ENCODE measurements around the gene DPP6.

The DPP6 gene

DNA sequence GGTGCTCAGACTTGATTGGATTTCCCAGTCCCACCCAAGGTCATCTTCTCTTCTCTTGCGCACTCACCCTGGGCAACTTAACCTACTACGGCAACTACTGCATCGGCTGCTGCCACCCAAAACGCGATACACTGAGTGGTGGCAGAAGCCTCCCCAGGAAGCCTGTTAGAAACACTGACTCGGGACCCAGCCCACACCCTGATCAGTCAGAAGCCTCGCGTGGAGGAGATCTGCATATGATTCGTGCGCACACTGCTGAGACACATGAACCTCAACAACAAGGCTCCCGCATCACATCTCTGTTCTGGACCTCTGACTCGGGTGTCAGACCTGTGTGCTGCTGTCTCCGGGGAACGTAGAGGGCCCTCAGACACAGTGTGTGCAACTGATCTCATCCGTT is 531.3 kb downstream of the DPP6 start:
- no peak for DNase-seq (ENCODE audit: low read depth in 2 of 2, low spot score in 1 of 2)

GRCh38 chr7:154584352-154585252 is 532.4 kb downstream of the DPP6 start:
- no peak for DNase-seq (ENCODE audit: low read depth in 2 of 2, low spot score in 1 of 2)

DNA sequence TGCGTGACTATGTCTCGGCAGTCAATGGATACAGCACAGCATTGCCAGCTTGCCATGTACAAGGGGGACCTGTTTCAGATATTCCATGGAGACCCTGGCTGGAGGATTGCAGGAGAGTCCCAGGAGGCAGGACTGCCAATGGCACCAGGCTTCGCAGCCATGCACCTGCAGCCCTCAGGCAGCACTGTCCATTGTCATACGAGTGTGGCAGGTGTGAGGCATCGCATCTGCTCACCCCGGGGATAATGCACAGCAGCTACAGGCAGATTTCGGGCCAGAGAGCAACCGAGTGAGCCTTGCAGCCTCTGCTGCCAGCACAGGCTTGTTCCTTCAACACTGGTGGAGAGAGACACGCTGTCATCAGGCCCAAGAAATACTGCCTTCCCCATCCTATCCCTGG is 535.6 kb downstream of the DPP6 start:
- no peak for DNase-seq (ENCODE audit: low read depth in 2 of 2, low spot score in 1 of 2)

- DNase-seq (ENCODE audit: low read depth in 2 of 2, low spot score in 1 of 2) = no peak
These were observed 539.3 kb downstream of the DPP6 start for GRCh38 chr7:154591544-154591943.

DNA sequence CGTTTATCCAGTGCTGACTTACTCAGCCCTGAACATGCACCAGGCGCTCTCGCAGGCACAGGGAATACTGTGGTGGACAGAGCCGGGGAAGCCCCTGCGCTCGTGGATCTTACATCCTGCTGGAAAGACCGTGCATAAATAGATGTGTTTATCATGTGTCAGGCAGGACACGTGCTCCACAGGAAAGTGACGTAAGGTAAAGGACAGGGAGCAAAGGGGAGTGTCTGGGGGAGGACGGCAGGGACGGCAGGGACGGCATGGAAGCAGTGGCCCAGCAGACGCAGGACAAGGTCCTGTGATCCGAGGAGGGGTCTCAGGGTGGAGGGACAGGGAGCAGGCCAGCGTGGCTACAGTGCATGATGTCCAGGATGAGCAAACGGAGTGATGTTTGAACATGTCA is 540.2 kb downstream of the DPP6 start:
- no peak for DNase-seq (ENCODE audit: low read depth in 2 of 2, low spot score in 1 of 2)

DNA sequence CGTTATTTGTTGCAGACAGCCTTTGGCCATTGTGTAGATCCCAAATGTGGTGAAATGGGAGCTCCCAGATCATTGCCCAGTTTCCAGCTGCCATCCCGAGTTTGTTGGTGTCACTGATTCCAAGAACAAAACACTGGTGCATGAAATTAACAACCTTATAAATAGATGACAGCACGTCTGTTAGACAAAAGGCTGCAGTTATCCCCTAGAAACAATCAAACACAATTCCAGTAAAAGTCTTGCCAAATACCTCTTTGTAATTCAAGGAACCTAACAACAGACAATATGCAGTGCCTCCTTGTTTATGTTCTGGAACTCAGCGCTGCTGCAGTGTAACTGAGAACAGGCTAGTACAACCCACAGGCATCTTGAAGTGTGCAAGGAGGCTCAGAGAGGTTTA is 546.2 kb downstream of the DPP6 start:
- DNase-seq (ENCODE audit: low read depth in 2 of 2, low spot score in 1 of 2) = no peak

- no peak for DNase-seq (ENCODE audit: low read depth in 2 of 2, low spot score in 1 of 2)
These were observed 546.7 kb downstream of the DPP6 start for GRCh38 chr7:154598864-154599263.

DNA sequence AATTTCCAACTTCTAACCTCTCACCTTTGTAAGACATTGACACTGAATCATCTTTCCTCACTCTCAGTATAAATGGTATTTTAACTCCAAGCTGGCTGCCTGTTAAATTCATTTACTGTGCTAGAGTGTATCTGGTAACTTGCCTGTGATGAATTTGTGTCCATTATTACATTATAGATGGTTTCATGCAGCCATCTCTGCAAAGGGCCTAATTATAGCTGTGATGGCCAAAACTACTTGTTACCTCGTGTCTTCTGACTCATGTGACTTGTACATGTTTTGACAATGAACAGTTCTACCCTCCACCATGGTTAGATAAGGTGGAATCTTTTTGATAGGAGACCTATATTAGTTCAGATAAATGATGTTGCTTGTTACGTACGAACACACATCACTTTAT is 558.7 kb downstream of the DPP6 start:
- DNase-seq (ENCODE audit: low read depth in 2 of 2, low spot score in 1 of 2) = no peak

- no peak for DNase-seq (ENCODE audit: low read depth in 2 of 2, low spot score in 1 of 2)
These were observed 561.6 kb downstream of the DPP6 start for GRCh38 chr7:154613811-154614210.

DNA sequence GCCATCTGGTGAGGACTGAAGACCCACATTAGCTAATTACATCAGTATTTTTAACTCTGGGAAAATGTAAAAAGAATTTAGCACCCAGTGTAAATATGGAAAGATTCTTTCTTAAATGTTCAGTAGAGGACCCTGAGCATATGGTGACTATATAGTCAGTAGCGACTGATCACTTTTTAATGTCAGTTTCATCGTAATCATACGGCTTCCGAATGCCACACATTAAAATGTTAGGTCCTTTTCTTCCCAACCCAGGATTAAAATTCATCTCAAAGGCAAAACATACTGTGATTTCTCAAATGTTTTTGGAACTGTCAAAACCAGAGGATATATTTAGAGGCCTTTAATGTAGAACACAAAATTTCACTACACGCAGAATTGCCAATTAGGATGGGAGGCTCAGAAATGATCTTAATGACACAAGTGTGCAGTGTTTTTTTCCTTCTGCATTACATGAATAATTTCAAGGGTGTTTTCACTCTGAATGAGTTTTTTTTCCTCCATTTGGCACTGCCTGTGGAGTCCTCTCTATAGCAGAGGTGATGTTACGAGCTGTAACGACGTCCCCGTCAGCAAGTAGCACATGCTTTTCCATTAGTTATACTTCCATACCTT is 568.0 kb downstream of the DPP6 start:
- no peak for DNase-seq (ENCODE audit: low read depth in 2 of 2, low spot score in 1 of 2)

- no peak for DNase-seq (ENCODE audit: low read depth in 2 of 2, low spot score in 1 of 2)
These were observed 571.2 kb downstream of the DPP6 start for GRCh38 chr7:154623399-154623798.

DNA sequence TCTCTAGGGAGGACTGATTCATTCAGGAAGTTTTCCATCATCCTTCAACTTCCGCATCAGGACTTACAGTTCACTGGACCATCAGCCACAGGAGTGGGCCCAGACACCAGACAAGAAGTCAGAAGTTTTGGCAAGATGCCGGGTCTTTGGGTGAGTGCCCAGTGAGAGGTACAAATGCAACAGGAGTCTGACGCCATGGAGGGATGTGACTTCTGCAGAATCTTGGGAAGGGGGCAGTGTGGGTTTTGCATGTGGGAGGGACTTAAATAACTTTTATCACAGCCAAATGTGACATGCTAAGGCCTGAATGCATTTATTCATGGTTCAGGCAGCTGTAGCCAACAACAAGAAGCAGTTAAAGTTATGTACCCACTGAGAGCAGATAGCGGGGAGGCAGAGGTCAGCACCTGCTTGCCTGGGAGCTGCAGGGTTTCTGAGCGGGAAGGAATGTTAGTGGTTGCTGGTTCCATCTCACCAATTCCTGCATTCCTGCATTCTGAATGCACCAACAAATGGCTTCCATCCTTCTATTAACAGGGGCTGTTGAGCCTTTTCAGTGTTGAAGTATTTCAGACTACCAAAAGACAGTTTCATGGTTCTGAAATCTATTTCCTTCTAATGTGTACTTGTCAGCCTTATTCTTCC is 575.6 kb downstream of the DPP6 start:
- DNase-seq (ENCODE audit: low read depth in 2 of 2, low spot score in 1 of 2) = no peak

- no peak for DNase-seq (ENCODE audit: low read depth in 2 of 2, low spot score in 1 of 2)
These were observed 576.4 kb downstream of the DPP6 start for GRCh38 chr7:154628556-154628955.

DNA sequence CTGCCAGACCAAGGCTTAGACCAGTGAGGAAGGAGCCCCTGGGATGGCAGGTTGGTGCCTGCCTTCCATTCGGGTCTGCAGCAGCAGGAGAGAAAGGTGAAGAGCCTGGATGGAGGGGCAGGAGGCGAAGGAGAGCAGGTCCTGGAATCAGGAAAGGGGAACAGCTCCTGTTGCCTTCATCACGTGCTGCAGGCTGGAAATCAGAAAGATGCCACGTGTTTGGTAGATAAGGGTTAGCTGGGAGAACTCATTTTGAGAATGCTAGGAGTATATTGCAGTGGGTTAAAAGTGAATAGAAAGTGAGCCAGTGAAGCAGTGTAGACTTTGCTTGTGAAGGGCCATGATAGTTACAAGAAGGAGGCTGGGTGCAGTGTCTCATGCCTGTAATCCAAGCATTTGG is 579.0 kb downstream of the DPP6 start:
- no peak for DNase-seq (ENCODE audit: low read depth in 2 of 2, low spot score in 1 of 2)

GRCh38 chr7:154633641-154634040 is 581.4 kb downstream of the DPP6 start:
- no peak for DNase-seq (ENCODE audit: low read depth in 2 of 2, low spot score in 1 of 2)

DNA sequence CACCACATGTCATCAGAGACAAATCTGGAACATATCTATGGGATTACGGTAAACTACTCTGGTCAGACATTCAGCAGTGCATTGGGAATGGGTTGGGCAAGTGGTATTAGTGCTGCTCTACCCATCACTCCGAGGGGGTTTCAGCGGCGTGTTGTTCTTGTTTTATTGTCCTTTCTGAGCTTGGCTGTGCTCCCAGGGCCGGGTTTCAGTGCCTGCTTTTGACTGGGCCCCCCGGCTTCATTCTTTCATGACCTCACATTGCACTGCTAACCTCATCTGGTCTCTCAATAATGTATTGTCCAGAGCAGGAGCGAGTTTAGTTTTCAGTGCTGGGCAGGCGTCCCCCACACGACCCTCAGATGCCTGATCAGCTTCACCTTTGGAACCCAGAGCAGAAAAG is 586.1 kb downstream of the DPP6 start:
- DNase-seq (ENCODE audit: low read depth in 2 of 2, low spot score in 1 of 2) = no peak

DNA sequence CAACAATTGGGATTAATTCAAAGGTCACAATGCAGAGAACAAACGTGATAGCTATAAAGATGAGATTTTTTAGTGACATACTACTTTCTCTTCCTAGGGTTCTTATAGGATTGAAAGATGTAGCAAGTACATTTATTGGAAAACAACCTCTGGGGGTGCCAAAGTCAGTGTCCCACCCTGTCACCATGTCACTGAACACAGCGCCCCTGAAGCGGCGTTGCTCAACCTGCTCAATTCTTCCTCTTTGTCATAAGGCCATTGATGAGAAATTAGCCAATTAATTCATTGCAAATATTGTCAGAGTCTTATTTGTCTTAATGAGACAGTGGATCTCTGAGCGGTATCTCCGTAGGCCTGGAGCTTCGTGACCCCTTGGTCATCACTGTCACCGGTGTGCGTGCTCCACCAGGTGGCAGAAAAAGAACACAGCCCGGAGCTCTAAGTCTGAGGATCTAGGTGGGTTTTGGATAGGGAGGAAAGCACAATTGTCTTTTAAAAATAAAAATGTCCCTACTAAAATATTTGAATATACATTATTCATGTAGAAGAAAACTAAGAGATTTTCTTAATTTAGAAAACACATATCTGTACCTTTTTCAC is 588.2 kb downstream of the DPP6 start:
- DNase-seq (ENCODE audit: low read depth in 2 of 2, low spot score in 1 of 2) = no peak

- DNase-seq (ENCODE audit: low read depth in 2 of 2, low spot score in 1 of 2) = no peak
These were observed 588.7 kb downstream of the DPP6 start for GRCh38 chr7:154640917-154641316.

- no peak for DNase-seq (ENCODE audit: low read depth in 2 of 2, low spot score in 1 of 2)
These were observed 592.2 kb downstream of the DPP6 start for GRCh38 chr7:154644366-154644765.

DNA sequence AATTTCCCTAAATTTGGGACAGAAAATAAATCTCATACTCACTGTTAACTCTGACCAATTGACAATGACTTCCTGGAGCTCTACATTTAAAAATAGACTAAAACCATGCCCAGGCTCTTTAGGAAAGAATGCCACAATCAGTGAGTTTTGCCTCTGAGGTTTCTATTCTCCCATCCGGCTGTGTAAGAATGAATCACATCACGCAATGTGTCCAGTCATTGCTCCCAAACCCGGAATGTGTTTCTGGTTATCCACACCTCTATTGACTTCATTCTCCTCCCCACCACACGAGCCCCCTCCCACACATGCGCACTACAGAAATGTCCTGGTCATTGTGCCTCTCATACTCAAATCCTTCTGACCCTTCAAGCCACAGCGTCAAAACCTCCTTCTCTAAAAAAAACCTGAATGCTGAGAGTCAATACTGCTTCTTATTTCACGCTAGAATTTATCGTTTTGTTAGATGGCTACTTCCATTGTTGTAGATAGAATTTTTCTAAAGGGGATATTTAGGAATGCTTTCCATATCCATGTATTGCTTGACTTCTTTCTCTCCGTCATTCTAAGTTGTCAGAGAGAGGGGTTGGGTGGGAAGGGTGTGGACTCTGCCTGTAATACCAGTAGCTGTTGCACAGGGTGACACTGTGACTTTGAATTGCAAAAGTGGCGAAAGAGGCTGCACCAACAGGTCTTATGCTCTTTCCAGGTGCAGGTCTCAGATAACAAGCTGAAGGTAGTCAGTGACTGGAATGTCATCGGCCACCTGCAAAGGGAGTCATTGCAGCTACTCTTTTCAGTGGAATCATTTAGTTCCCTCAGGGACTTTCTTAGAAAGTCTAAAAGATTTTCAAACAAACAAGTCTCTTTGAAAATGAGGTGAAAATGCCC is 594.2 kb downstream of the DPP6 start:
- DNase-seq (ENCODE audit: low read depth in 2 of 2, low spot score in 1 of 2) = no peak

DNA sequence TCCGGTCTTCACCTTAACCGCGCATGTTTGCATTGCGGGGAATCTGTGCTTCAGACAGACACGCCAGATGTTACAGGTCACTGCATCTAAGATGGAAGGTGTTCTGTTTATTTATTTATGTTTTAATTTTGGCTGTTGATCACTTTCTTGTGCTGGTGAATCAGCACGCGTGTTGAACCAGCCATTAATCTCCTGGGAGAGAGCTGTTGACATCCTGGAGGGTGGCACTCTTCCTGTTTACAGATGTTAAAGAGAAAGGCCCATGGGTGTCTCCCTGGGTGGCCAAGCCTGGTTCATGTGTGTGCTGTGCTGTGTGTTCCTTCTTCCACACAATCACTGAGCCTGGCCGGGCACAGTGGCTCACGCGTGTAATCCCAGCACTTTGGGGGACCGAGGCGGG is 595.4 kb downstream of the DPP6 start:
- DNase-seq (ENCODE audit: low read depth in 2 of 2, low spot score in 1 of 2) = no peak

Data from stimulated activated CD8-positive, alpha-beta memory T cell treated with anti-CD3 and anti-CD28 coated beads, Interleukin-4, amount 100 ng/mL, for 4 hours (primary cell).